HUDEP-2 (cell line): ENCODE results near the gene CCR5AS.
"Not testable (repeated sequence)": the region's sequence is repeated elsewhere in the genome, so short reads cannot be mapped to it uniquely, and the experiment has no call there.

Source experiments
- DNase-seq, 76 experiments: peaks; one replicate each; lab custom pipeline; 2025; ENCODE audit not compliant: unreplicated experiment in 76 of 76; lab: John Stamatoyannopoulos, UW

CCR5AS gene

GRCh38 chr3:46406788-46407611 is at the start of gene CCR5AS, which contains the start of gene CCRL2:
Gene CCR5AS, minus strand, starts transcription at chr3:46407066.
Gene CCRL2, plus strand, starts transcription at chr3:46407259. Its CDS starts 821 bp downstream, at chr3:46408080.
- DNase-seq: peak in 75 of 76 experiments; percentile 27 to 92 (median 81)

DNA sequence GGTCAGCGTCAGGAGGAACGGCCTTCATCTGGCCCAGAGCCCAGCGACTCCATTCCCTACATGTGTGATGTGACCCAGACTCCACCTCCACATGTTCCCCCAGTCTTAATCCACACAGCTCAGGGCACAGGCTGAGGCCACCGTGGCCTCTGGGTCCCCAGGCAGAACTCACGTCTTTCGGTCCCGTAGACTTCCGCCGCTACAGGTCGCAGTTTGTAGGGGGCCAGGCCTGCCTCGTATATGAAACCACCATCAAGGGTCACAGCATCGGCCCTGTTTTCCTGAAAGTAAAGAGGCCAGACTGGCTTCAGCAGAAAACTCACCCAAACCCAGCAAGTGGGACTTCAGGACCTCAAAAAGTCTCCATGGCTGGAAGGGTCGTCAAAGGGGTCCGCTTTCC is 49.3 kb upstream of the CCR5AS start:
- no peak for DNase-seq

GRCh38 chr3:46455231-46456115 is 48.6 kb upstream of the CCR5AS start:
- DNase-seq: no peak

- no peak for DNase-seq
Measured at GRCh38 chr3:46454606-46455005, 47.7 kb upstream of the CCR5AS start.

DNA sequence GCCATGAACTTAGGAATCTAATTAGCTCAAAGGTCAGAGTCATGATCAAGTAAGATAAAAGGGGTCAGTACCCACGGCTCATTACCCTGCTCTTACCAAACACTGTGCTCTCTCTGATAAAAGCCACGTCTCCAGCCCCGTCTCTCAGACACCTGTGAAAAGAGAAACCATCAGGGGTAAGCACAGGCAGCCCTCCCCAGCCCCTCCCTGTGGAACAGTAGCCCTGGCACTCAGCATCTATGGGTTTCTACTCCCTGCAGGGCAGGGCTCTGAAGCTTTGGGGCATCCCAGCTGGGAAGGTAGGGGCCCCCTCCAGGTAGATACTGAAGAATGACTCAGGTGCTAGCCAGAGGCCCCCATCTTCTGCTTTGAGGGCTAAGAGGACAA is 47.3 kb upstream of the CCR5AS start:
- no peak for DNase-seq

GRCh38 chr3:46453526-46454208 is 46.8 kb upstream of the CCR5AS start:
- no peak for DNase-seq

DNA sequence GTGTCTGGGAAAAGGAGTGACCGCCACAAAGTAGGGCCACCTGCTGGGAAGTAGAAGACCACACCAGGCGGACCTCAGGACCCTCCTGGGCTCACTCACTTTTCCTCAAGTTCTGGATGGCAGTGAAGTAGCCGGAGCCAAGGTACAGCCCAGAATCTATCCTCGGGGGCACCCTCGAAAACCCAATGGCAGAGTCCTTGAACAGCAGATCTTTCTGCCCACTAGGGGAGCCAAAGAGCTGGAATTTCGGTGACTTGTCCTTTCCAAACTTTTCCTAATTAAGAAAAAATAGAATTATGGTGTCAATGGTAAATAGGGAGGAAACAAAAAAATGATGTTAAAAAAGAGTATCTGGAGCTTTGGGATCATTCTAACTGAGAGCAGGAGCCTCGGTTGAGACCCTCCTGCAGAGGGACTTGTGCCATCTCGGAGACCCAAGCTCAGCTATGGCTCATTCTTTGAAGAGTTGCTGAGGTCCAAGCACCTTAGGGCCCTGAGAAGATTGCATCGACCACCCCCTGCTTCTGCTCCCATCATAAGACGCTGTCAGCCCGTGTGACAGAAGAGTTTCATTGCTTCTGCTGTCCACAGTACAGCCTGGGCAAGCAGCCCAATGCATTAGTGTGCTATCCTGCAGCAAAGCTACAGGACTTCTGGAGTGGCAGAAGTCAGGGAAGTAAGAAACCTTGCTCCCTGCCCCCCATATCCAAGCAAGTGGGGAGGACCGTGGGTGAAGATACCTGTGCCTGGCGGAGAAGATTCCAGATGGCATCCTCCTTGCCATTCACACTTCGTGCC is 43.1 kb upstream of the CCR5AS start:
- DNase-seq: peak in 10 of 76 experiments; percentile 3 to 19 (median 9)

DNA sequence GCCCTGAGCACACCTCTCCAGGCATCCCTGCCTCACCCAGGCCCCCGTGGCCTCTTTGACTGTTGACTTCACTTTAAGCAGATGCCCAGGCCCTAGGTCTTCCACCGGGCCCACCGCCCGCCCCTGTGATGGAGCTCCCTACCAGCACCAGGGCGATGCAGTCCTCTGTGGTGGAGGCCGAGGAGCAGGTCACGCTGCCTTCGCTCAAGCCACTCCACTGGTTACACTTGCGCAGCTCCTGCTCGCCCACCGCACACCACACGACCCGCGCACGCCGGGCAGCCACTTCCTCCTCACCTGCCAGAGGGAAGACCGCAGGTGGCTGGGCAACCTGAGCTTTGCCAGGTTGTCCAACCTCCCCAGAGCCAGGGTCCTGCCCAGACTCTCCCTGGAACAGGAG is 41.9 kb upstream of the CCR5AS start:
- DNase-seq: no peak

DNA sequence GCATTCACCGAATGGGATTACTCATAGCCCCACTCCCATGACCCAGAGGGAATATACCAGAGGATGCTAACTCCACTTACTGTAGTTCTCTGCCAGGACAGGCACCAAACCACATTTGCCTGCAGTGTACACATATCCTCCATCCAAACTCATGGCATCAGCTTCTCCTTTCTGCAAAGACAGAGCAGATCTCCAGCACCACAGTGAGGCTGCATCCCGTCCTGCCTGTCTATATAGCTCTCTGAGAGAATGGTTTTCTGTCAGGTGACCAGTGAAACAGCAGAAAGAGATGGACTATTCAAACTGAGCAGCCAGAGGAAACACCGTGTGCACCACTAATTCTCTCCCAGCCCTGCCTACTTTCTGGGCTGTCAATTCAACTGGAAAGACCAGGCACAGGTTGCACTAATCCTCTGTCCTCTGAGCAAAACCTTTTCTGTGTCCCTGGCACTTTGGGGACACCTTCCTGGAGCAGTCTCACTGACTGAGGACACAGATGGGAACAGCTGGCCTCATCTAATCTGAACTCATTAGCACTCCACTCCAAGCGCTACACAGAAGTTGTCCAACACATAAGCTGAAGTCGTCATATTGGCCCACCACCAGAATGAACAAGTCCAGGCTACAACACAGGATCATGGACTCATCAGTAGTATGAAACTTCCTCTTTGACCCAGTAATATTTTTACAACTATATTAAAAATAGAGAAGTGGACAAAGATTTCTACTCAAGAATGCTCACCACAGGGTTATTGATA is 40.5 kb upstream of the CCR5AS start:
- no peak for DNase-seq

- no peak for DNase-seq
Measured at GRCh38 chr3:46442576-46443530, 36.0 kb upstream of the CCR5AS start.

- DNase-seq: no peak
Measured at GRCh38 chr3:46440531-46441294, 33.8 kb upstream of the CCR5AS start.

- DNase-seq: no peak
Measured at GRCh38 chr3:46438831-46439230, 32.0 kb upstream of the CCR5AS start.

- DNase-seq: peak in 7 of 76 experiments; percentile 8 to 19 (median 13)
Measured at GRCh38 chr3:46435081-46435726, 28.3 kb upstream of the CCR5AS start.

DNA sequence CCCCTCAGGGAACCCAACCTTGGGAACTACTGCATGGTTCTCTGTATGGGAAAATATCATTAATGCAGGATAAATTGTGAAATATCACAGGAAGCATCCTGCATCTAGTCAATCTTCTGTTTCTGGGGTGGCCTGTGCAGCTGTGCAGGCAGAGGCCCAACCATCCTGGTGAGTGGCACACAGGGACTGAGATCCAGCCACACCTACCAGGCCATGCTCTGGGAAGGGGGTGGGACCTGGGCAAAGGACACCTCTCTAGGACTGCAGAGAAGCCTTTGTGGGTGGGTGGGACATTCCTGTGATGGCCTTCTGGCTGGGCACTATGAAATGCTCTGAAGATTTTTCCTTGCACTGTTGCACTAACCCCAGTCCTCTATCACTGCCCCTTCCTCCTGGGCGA is 27.0 kb upstream of the CCR5AS start:
- DNase-seq: peak in 25 of 76 experiments; percentile 5 to 53 (median 20)

DNA sequence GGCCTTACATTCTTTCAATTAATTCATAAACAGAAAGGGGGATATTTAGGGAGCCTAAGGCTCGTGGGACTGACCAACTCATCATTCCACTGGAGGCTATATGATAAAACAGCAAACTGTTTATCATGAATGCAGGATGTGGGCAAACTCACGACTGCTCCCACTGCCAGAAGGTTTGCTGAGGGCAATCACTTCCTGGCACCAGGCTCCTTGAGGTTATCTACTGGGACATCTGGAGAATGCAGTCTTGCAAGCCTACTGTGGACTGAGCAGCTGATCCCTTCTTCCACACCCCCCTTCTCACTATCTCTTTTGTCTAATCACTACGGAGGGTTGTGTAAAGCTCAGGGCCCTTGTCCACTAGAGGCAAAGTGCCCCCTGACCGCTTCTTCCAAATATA is 26.3 kb upstream of the CCR5AS start:
- peak in 73 of 76 experiments; percentile 54 to 97 (median 85) for DNase-seq

DNA sequence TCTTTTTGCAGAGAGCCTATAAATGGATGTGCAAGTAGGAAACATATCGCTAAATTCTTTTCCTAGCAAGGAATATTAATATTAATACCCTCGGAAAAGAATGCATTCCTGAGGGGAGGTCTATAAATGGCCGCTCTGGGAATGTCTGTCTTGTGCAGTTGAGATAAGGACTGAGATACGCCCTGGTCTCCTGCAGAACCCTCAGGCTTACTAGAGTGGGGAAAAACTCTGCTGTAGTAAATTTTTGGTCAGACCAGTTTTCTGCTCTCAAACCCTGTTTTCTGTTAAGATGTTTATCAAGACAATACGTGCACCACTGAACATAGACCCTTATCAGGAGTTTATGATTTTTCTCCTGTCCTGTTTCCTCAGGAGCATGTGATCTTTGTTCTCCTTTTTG is 25.0 kb upstream of the CCR5AS start:
- DNase-seq: peak in 15 of 76 experiments; percentile 7 to 62 (median 23)

- not testable (repeated sequence) for DNase-seq
Measured at GRCh38 chr3:46430879-46431278, 24.0 kb upstream of the CCR5AS start.
